ENCODE data around the gene PPT1. TPM values are rescaled to one million over a fixed set of nuclear protein-coding genes. Genes with fewer than 3 reads are reported as not detected.

PPT1 gene
- total RNA-seq, 1 donor from 2014 or later = 79.6 TPM

- Mint-ChIP-seq H3K9me3 (no peaks in the 10 kb centered on the region), H3K36me3 (peaks cover 16% of the 10 kb centered on the region), H3K4me1 (ENCODE audit: unreplicated experiment) (peaks cover 9% of the 10 kb centered on the region), H3K4me3 (no peak overlapping the region), H3K27ac (peak overlapping the region; percentile 27), H3K27me3 (no peaks in the 10 kb centered on the region)
- TF ChIP-seq CTCF (conservative IDR thresholded peaks at IDR 0.05) = no peak
- no peak for DNase-seq (ENCODE audit: extremely low spot score, unreplicated experiment)
Observed at GRCh38 chr1:40058453-40059337, 38.4 kb downstream of the PPT1 start.

GRCh38 chr1:40058097-40058452, 39.0 kb downstream of the PPT1 start:
- peaks cover 13% of the 10 kb centered on the region for H3K36me3 Mint-ChIP-seq

DNA sequence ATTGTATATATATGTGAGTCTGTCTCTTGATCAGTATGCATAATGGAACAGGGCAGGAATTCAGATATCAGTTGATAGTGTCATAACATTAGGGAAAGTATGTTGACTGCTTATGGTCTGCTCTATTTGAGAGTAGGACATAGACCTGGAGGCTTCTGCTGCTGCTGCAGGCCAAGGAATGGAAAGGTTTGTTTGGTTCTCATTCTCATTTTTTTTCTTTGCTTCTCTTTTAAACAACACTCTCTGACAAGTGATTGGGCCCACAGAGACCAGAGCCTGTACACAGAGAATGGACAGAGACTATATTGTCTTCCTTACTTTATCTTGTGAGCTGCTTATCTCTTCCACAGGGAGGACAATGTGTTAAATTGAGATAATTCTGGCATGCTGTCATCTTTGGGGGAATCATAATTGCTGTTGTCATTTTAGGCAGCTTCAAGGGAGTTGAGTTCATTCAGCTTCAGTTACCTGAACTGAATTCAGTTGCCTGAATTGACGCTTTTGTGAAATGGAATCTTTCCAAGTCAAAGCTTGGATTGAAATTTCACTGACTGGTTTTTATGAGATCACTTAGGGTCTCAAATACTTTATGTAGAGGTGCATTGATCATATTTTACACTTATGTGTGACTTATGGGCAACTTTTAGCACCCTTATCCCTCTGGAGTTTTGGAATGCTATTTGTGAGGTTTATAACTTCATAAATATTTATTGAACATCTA, 39.6 kb downstream of the PPT1 start:
- no peak for DNase-seq (ENCODE audit: extremely low spot score, unreplicated experiment)
- peaks cover 13% of the 10 kb centered on the region for H3K36me3 Mint-ChIP-seq
- no peaks in the 10 kb centered on the region for H3K27me3 Mint-ChIP-seq
- no peak for TF ChIP-seq CTCF (conservative IDR thresholded peaks at IDR 0.05)
- H3K9me3 Mint-ChIP-seq = no peaks in the 10 kb centered on the region
- no peak overlapping the region for H3K4me3 Mint-ChIP-seq
- H3K4me1 Mint-ChIP-seq (ENCODE audit: unreplicated experiment) = peaks cover 9% of the 10 kb centered on the region
- H3K27ac Mint-ChIP-seq = no peak overlapping the region

More at GRCh38 chr1:40058097-40058452, 39.0 kb downstream of the PPT1 start:
- Mint-ChIP-seq H3K9me3 (no peaks in the 10 kb centered on the region), H3K27me3 (no peaks in the 10 kb centered on the region), H3K4me3 (no peak overlapping the region), H3K4me1 (ENCODE audit: unreplicated experiment) (peaks cover 9% of the 10 kb centered on the region), H3K27ac (peak overlapping the region; percentile 27)
- no peak for TF ChIP-seq CTCF (conservative IDR thresholded peaks at IDR 0.05)
- no peak for DNase-seq (ENCODE audit: extremely low spot score, unreplicated experiment)

DNA sequence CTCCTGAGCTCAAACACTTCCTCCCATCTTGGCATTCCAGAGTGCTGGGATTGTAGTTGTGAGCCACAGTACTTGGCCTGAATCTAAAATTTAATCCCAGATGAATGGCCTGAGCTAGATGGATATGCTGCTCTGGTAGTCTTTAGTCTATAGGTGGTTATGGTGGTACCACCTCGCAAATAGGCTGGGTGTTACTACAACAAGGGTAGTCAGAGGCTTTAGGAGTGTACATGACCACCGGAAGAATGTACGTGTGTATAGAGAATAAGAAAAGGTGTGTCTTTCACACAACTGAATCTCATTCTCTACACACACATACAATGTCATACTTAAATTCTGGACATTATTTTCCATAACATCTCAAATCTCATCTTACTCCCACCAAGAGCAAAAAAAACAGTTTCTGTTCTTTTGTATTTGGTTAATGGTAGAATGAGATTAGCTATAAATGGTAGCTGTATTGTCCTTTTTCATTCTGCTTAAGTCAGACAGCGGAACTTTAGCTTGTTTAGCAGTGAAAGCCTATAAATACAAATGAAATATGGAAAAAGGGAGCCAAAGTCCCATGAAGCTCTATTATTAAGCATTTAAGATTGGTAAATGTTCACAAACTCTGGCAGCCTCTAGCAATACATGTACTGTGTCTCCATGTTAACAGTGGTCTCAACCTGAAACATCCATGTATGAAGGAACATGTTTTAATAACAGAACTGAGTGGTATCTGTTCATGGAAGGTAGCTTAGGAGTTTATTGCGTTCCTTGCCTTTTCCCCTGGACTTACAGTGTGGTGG, 40.3 kb downstream of the PPT1 start:
- H3K4me1 Mint-ChIP-seq (ENCODE audit: unreplicated experiment) = peaks cover 9% of the 10 kb centered on the region
- H3K36me3 Mint-ChIP-seq = peaks cover 11% of the 10 kb centered on the region
- no peak overlapping the region for H3K4me3 Mint-ChIP-seq
- H3K27ac Mint-ChIP-seq = no peak overlapping the region
- no peaks in the 10 kb centered on the region for H3K27me3 Mint-ChIP-seq
- no peak for DNase-seq (ENCODE audit: extremely low spot score, unreplicated experiment)
- no peaks in the 10 kb centered on the region for H3K9me3 Mint-ChIP-seq
- no peak for TF ChIP-seq CTCF (conservative IDR thresholded peaks at IDR 0.05)

DNA sequence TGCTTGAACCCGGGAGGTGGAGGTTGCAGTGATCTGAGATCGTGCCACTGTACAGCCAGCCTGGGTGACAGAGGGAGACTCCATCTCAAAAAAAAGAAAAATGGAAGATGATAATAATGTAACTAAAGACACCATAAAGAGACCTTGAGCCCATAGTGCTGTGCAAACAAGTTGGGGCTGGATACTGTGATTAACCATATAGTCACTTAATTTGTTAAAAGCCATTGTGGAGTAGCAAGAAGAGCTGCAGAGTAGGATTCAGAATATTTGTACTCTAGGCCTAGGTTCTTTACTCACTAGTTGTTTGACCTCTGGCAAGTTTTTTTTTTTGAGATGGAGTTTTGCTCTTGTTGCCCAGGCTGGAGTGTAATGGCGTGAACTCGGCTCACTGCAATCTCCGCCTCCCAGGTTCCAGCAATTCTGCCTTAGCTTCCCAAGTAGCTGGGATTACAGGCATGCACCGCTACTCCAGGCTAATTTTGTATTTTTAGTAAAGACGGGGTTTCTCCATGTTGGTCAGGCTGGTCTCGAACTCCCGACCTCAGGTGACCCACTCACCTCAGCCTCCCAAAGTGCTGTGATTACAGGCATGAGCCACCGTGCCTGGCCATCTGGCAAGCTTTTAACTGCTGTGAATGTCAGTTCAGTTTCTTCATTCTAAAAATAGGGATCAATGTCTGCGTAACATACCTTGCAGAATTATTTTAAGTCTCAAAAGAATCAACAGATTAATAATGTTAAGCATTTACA, 43.7 kb downstream of the PPT1 start:
- Mint-ChIP-seq H3K27me3 (no peaks in the 10 kb centered on the region), H3K27ac (no peak overlapping the region)

More for the DNA sequence above, 43.7 kb downstream of the PPT1 start:
- Mint-ChIP-seq H3K4me1 (ENCODE audit: unreplicated experiment) (peaks cover 15% of the 10 kb centered on the region), H3K4me3 (no peak overlapping the region), H3K9me3 (no peaks in the 10 kb centered on the region), H3K36me3 (peaks cover 10% of the 10 kb centered on the region)
- DNase-seq (ENCODE audit: extremely low spot score, unreplicated experiment) = no peak
- no peak for TF ChIP-seq CTCF (conservative IDR thresholded peaks at IDR 0.05)

All from type B pancreatic cell (in vitro differentiated cells).